Measurements from ENCODE around the gene NQO2.

Gene NQO2

DNA sequence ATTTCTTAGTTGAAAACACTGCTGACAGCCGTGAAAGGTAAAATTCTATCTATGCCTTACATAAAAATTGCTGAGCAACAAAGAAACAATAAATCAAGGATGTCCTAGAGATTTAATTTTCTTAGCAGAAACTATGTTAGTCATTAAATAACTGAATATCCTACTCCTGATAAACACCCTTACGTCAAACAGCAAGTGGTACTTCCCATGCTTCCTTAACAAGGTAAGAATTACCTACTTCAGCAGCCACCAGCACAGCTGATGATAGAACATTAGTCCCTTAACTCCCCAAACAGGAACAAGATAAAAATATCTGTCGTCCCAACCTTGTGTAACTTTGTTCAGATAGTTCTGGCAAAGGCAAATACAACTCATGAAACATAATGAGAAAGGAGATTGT is 37.1 kb upstream of the NQO2 start:
- TF ChIP-seq, protein P1, sequence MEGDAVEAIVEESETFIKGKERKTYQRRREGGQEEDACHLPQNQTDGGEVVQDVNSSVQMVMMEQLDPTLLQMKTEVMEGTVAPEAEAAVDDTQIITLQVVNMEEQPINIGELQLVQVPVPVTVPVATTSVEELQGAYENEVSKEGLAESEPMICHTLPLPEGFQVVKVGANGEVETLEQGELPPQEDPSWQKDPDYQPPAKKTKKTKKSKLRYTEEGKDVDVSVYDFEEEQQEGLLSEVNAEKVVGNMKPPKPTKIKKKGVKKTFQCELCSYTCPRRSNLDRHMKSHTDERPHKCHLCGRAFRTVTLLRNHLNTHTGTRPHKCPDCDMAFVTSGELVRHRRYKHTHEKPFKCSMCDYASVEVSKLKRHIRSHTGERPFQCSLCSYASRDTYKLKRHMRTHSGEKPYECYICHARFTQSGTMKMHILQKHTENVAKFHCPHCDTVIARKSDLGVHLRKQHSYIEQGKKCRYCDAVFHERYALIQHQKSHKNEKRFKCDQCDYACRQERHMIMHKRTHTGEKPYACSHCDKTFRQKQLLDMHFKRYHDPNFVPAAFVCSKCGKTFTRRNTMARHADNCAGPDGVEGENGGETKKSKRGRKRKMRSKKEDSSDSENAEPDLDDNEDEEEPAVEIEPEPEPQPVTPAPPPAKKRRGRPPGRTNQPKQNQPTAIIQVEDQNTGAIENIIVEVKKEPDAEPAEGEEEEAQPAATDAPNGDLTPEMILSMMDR (conservative IDR thresholded peaks at IDR 0.05; ENCODE audit: low read depth, low read length): no peak
- DNase-seq (ENCODE audit: low read depth): no peak

DNA sequence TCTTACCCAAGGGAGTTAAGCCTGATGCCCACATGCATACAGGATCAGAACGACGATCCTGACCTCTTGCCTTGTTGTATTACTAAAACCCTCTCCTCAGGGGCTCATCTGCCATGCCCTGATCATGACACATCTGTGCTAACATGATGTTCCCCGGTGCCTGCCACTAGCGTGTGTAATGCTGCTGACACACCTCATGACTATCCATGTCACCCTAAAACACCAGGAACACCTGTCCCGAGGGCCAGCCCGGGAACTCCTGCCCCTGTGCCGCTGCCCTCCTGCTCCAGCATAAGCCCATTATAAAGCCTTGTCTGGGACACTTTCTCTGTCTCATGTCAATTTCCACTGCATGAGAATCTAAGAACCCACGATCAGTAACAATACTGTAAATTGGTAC is 35.9 kb upstream of the NQO2 start:
- H3K4me3 ChIP-seq (ENCODE audit: low read length): no peak overlapping the region
- TF ChIP-seq, protein P1 (conservative IDR thresholded peaks at IDR 0.05; ENCODE audit: low read depth, low read length): no peak
- no peak for DNase-seq (ENCODE audit: low read depth)

More for the DNA sequence above, 37.1 kb upstream of the NQO2 start:
- no peak overlapping the region for H3K4me3 ChIP-seq (ENCODE audit: low read length)

DNA sequence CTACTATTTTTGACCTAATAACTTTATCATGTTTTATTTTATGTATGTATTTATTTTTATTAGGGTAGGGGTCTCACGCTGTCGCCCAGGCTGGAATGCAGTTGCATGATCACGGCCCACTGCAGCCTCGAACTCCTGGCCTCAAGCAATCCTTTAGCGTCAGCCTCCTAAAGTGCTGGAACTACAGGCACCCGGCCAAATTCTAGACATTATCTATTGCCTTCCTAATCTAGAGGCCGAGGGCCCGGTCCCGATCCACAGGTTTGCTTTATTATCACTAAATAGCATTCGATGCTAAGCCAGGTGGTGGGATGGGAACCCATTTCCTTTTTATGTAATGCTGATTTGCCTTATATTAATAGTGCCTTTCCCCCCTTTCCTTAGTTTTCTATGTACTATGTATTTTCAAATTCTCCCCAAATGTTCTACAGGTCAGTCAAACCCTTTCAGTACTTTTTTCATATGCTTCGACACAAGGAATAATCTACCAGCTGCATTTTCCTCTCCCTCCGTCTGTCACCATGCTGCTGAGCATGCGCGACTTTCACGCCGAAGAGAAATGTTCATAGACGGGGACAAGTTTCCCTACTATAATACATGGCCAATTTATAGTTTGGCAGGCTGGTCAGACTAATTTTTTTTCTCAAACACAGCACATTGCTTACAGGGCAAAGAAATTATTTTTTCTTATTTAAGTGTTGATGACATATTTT is 34.7 kb upstream of the NQO2 start:
- TF ChIP-seq, protein P1 (conservative IDR thresholded peaks at IDR 0.05; ENCODE audit: low read depth, low read length): no peak
- H3K4me3 ChIP-seq (ENCODE audit: low read length): no peak overlapping the region
- no peak for DNase-seq (ENCODE audit: low read depth)

DNA sequence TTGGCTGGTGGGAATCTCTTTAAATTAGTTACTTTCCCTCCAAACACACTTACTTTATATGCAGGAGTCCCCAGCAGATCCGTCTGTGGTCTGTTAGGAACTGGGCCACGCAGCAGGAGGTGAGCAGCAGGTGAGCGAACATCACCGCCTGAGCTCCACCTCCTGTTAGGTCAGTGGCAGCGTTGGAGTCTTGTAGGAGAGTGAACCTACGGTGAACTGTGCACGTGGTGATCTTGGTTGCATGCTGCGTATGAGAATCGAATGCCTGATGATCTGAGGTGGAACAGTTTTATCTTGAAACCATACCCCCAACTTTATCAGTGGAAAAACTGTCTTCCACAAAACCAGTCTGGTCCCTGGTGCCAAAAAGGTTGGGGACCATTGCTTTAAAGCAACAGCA is 33.3 kb upstream of the NQO2 start:
- no peak for DNase-seq (ENCODE audit: low read depth)
- TF ChIP-seq, protein P1 (conservative IDR thresholded peaks at IDR 0.05; ENCODE audit: low read depth, low read length): no peak
- no peak overlapping the region for H3K4me3 ChIP-seq (ENCODE audit: low read length)

DNA sequence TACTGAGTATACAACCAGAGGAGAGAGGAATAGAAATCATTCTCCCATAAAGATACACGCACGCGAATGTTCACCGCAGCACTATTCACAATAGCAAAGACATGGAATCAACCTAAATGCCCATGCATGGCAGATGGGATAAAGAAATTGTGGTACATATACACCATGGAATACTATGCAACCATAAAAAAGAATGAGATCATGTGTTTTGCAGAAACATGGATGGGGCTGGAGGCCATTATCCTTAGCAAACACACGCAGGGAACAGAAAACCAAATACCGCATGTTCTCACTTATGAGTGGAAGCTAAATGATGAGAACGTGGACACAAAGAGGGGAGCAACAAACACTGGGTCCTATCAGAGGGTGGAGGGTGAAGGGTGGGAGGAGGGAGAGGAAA is 31.8 kb upstream of the NQO2 start:
- H3K4me3 ChIP-seq (ENCODE audit: low read length): no peak overlapping the region
- DNase-seq (ENCODE audit: low read depth): no peak
- TF ChIP-seq, protein P1 (conservative IDR thresholded peaks at IDR 0.05; ENCODE audit: low read depth, low read length): no peak

DNA sequence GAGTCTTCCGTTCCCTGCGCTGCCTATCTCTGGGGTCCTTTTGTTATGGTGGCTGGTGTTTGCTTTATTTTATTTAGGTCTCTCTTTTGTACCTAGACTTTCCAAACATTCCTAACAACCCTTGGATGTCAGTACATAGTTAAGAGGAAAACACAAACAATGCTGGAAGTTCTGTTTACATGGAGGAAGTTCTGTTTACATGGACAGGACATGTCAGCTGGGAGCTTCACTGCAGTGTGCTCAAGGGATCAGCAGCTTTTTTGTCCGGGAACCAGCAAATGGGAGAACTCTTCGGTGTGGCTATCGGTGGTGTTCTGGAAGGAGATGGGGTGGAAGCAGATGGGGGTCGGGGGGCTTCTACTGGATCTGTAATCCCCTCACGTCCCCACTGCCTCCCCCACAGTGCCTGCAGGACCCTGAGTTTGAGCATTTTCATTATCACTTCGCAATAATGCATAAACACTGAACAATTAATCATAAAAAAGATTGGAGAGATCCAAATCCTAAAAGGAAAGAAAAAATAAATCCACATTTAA is 31.0 kb upstream of the NQO2 start:
- TF ChIP-seq, protein P1 (conservative IDR thresholded peaks at IDR 0.05; ENCODE audit: low read depth, low read length): no peak
- no peak for DNase-seq (ENCODE audit: low read depth)
- H3K4me3 ChIP-seq (ENCODE audit: low read length): no peak overlapping the region

DNA sequence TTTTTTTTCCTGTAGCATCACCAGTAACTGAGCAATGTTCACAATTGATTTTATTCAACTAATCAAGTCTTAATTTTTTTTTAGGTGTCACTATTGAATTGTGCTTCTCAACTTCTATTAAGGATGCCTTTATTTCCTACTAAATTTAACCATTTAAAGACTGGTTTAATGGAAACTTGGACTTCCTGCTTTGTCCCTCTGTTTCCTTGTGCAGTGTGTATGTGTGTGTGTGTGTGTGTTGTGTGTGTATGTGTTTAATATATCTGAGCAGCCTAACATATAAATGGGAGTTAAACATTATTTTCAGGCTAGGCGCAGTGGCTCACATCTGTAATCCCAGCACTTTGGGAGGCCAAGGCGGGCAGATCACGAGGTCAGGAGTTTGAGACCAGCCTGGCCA is 30.1 kb upstream of the NQO2 start:
- no peak for DNase-seq (ENCODE audit: low read depth)

More for the DNA sequence above, 30.1 kb upstream of the NQO2 start:
- TF ChIP-seq, protein P1 (conservative IDR thresholded peaks at IDR 0.05; ENCODE audit: low read depth, low read length): no peak
- no peak overlapping the region for H3K4me3 ChIP-seq (ENCODE audit: low read length)
